Bronchial epithelial cell (primary cell): ENCODE data around the gene ZNF764. TPM values are rescaled to one million over a fixed set of nuclear protein-coding genes. Genes with fewer than 3 reads are reported as not detected.

Experiments used
- DNase-seq: peaks from one replicate; pipeline ENCODE4 v3.0.0-alpha.2; 2010; ENCODE audit warnings: low read depth
- FAIRE-seq: peaks from 2 replicates; lab custom pipeline; 2011; peaks lifted over from hg19 to GRCh38; lab: Jason Lieb, UNC
- H3K27me3 ChIP-seq: 2 replicates; pipeline ENCODE4 v1.5.1; 2011; ENCODE audit warnings: low read length; ENCODE audit not compliant: control insufficient read depth, insufficient read depth
- H3K36me3 ChIP-seq: 2 replicates; pipeline ENCODE4 v1.5.1; 2011; ENCODE audit warnings: low read length; ENCODE audit not compliant: control insufficient read depth, insufficient read depth
- H3K4me3 ChIP-seq: 2 replicates; pipeline ENCODE4 v1.5.1; 2011; ENCODE audit warnings: mild to moderate bottlenecking, low read depth, low read length, control low read depth
- CTCF ChIP-seq: IDR thresholded peaks from 2 replicates; pipeline ENCODE4 v1.5.1; 2011; ENCODE audit warnings: mild to moderate bottlenecking, moderate library complexity, low read length, control low read depth, inconsistent platforms; ENCODE audit not compliant: insufficient read depth, severe bottlenecking
- total RNA-seq: library from RNA; depleted of rRNA; stranded (reverse); fragments of >200 nt; gene quantifications from 2 replicates; pipeline ENCODE4 v1.2.1, GENCODE V29; 2014

ZNF764 gene
- total RNA-seq = 2.4 and 2.6 TPM in 2 replicates

DNA sequence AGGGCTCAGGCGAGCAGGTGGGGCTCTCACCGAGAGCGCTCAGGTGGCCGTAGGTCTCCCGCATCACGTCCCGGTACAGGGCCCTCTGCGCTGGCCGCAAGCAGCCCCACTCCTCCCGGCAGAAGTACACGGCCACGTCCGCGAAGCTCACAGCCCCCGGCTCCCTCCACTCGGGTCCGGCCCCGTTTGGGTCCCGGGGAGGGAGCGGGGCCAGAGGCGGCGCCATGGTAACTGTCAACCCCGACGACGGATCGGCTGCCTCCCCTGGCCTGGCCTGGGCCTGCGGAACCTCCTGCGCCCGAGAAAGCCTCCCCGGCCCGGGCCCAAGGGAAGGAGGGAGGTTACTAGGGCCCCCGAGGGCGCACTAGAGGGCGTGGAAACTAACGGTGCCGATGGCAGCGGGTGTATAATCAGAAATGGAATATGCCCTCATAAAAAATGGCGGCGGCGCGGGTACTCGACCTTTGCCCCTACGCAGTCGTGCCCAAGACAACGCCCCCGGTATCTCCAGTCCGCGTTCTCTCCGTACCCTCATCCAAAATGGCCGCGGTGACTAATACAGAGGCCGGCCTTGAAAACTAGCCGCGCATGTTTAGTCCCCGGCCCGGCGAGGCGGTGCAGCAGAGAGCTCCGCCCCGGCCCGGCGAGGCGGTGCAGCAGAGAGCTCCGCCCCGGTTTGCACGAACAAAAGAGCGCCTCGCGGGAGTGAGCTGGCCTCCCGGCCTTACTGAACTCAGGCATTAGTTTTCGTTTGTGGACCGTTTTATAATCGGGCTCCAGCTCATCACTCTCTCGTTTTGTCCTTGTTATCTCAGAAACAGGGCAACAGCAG lies at the start of gene ZNF764:
Gene ZNF764 (minus strand): TSS at position 418 of the 832 bp plus-strand sequence. CDS start 192 bp downstream, at position 226.
- no peak for TF ChIP-seq CTCF
- no peaks in the 10 kb centered on the region for H3K27me3 ChIP-seq
- FAIRE-seq = no peak
- H3K4me3 ChIP-seq = peak within 1 kb of the TSS; percentile 82
- peaks cover 5% of the 10 kb centered on the region for H3K36me3 ChIP-seq
- DNase-seq = peak; percentile 93

DNA sequence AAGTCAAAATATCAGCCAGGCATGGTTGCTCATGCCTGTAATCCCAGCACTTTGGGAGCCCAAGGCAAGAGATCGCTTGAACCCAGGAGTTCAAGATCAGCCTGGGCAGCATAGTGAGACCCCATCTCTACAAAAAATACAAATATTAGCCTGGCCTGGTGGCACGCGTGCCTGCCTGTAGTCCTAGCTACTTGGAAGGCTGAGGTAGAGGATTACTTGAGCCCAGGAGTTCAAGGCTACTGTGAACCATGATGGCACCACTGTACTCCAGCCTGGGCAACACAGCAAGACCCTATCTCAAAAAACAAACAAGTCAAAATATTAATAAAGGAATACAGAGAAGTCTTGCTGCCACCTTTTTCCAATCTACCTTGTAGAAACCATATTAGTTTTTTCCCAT lies 47.8 kb upstream of the ZNF764 start:
- Histone ChIP-seq H3K4me3 (no peak overlapping the region), H3K36me3 (peaks cover 8% of the 10 kb centered on the region), H3K27me3 (no peaks in the 10 kb centered on the region)
- no peak for FAIRE-seq
- TF ChIP-seq CTCF = no peak
- no peak for DNase-seq

GRCh38 chr16:30605158-30605557 lies 47.0 kb upstream of the ZNF764 start:
- H3K27me3 ChIP-seq = no peaks in the 10 kb centered on the region
- FAIRE-seq = no peak
- no peak for TF ChIP-seq CTCF
- H3K36me3 ChIP-seq = peaks cover 8% of the 10 kb centered on the region
- no peak overlapping the region for H3K4me3 ChIP-seq
- DNase-seq = no peak

DNA sequence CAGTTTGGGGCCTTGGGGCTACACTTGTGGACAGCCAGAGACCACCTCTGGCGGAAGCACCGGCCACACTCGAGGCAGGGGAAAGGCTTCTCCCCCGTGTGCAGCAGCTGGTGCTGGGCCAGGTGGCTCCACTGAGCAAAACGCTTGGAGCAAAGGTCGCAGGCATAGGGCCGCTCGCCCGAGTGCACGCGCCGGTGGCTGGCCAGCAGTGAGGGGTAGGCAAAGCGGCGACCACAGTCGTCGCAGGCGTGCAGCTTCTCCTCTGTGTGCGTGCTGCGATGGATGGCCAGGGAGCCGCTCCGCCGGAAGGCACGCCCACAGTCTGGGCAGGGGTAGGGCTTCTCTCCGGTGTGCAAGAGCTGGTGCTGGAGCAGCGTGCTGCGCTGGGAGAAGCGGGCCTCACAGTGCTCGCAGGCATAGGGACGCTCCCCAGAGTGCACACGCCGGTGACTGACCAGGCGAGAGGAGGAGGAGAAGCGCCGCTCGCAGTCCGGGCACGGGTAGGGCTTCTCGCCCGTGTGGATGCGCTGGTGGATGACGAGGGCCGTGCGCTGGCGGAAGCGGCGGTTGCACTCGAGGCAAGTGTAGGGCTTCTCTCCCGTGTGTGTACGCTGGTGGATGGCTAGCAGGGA lies 46.3 kb upstream of the ZNF764 start:
- DNase-seq (no peak), FAIRE-seq (no peak)
- H3K27me3 ChIP-seq = no peaks in the 10 kb centered on the region
- peaks cover 8% of the 10 kb centered on the region for H3K36me3 ChIP-seq
- no peak for TF ChIP-seq CTCF
- no peak overlapping the region for H3K4me3 ChIP-seq

DNA sequence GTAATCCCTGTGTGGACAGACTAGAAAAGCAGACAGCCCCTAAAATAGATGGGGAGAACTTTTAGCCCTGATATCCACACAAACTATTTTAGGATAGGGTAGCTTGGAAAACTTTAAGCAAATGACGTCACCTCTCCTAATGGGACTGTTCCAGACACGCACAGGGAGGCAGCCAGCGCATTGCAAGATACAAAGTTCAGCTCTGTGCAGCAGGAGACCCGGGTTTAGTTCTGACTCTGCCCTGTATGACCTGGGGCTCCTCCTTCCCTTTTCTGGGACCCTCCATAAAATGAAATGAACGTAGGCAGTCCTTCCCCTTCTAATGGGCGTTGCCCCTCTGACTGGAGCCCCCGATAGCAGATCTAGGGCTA lies 45.8 kb upstream of the ZNF764 start:
- H3K27me3 ChIP-seq = no peaks in the 10 kb centered on the region
- FAIRE-seq (no peak), DNase-seq (no peak)
- peaks cover 8% of the 10 kb centered on the region for H3K36me3 ChIP-seq
- no peak for TF ChIP-seq CTCF
- H3K4me3 ChIP-seq = no peak overlapping the region
